NCI-H1105 (cell line): ENCODE results near the gene TSEN15.

Source experiments
- DNase-seq: peaks from one replicate; lab custom pipeline; 2025; lab: John Stamatoyannopoulos, UW

TSEN15 gene

DNA sequence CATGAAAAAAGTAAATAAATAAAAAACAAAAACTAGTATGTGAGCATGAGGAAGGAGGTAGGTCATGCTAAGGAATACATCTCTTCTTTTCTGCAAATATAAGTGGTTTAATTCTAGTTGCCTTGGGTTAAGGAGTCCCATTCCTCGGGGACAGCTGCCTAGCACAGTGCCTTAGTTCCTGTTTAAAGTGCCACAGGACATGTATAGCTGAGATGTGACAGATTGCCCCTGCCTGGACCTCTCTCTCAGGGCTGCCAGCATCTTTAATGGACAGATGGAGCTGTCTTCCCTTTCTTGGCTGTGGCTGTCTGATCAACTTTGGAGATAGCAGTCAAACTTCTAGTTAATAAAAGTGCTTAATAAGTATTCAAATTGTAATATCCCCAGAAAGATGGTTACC lies 50.0 kb downstream of the TSEN15 start:
- DNase-seq, result no peak

DNA sequence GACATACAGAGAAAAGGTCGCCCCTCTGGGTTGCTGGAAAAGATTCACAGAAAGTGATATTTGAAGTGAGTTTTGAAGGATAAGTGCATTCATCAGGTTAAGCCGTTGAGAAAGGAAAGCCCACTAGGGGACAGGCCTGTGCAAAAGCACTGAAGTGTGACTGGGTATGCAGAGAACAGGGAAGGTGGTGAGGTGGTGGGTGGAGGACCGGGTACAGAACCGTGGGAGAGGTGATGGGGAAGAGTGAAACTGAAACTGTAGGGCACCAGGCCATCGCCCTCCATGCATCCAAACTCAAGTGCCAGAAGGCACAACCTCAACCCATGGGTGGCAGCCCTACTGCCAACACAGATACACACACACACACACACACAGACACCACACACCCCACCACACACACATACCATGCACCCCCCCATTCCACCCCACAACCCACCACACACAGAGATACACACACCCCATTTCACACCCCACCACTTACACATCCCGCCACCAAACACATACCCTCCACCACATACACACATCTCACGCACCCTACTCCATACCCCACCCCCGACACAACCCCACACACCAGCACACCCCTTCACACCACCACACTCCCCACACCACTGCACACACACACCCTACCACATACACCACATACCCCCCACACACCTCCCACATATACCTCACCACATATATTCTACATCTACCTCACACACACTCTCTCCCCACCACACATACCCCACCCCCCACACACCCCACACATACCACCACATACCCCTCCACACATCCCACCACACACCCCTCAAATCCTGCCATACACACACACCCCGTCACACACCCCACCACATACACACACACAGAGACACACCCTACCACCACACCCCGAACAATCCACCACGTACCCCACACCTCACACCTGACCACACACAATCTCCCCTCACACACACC lies 59.0 kb downstream of the TSEN15 start:
- DNase-seq, result no peak

DNA sequence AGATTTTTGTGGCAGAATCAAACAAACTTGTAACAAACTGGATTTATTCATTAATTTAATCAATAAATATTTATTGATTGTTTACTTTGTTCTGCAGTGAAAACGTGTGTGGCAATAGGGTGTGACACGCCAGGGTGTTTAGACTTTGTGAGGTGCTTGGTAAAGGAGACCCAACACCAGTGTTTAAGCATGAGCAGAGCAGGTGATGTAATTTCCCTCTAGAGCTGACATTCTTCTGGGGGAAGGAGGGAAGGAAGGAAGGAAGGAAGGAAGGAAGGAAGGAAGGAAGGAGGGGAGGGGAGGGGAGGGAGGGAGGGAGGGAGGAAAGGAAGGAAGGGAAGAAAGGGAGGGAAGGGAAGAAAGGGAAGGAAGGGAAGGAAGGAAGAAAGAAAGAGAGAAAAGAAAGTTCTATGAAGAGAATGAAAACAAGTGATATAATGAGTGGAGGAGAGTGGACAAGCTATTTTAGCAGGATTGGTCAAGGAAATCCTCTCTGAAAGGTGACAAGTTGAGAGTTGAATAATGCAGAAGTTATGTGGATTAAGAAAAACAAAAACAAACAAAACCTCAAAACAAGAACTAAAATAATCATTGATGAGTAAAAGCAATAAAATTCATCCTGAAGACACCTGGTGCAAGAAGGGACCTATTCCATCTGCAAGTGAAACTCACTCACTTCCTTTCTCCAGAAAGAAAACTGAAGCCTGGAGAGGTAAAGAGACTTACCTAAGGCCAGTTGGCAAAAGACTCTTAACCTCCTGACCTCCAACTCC lies 60.8 kb downstream of the TSEN15 start:
- no peak for DNase-seq

DNA sequence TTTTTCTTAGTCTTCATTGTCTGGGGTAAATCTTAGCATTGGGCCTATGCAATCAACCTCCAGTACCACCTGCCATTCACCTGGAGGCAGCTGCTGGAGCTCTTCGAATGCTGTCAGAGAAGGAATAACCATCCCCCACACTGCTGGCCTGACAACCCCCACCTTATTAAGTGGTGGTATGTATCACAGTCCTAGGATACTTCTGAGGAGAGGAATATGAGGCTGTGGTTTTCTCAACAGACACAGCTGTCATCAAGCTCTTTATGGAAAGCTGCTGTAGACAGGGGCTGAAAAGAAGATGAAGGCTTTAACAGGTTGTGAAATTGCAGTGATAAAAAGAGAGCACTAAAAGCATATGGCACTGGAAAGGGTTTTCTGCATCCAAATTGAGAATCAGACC lies 61.7 kb downstream of the TSEN15 start:
- DNase-seq, result no peak

DNA sequence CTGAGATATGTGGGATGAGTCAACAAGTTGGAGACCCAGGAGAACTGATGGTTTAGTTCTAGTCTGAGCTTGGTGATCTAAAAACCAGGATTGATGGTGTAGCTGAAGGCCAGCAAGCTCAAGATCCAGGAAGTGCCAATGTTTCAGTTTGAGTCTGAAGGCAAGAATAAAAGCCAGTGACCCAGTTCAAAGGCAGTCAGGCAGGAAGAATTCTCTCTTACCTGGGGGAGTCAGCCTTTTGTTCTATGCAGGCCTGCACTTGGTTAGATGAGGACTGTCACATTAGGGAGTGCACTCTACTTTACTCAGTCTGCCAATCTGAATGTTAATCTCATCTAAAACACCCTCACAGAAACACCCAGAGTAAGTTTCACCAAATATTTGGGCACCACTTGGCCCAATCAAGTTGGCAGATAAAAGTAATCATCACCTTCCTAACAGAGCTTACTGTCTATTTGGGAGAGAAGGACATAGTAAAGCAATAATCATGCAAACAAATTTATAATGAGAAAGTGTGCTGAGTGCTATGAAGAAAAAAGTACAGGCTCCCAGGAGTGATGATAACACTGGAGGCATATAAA lies 63.4 kb downstream of the TSEN15 start:
- DNase-seq, result no peak

DNA sequence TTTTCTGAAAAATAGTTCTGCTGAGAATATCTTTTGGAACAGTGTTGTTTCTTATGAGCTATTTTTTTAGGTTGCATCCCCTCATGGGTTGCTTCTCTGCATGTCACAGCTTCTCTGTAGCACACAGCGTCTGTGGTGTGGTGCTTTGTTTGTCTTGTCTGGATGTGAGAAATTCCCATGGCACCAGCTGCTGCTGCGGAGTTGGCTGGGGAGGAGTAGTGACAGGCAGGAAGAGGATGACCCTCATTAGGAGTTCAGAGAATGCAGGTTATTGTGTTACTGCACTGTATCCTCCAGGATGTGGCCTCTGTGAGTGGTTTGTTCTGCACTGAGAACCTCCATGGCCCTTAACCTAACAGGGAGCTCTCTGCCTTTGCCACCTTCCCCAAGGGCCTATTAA lies 64.8 kb downstream of the TSEN15 start:
- no peak for DNase-seq

DNA sequence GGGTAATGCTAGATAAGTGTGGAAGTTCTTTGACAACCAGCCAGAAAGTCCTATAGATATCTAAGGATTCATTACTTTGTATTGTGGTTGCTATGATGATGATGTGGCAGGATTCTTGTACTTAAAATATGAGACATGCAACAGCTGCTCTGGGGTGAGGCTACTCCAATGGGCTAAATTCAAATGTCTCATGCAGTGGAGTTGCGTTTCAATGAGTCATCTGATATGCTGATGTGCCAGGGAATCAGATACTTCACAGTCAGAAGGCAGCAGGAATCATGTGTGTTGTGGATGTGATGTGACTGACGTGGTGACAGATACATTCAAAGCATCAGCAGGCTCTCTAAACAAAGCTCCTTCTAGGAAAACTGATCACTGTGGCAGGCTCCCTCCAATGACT lies 66.5 kb downstream of the TSEN15 start:
- DNase-seq, result no peak
